ENCODE data around the gene NR2F2. TPM values are rescaled to one million over a fixed set of nuclear protein-coding genes. Genes with fewer than 3 reads are reported as not detected.

Gene NR2F2
- total and polyA plus RNA-seq, 2 experiments from 2014 or later = 0.16 TPM; not detected in 1

DNA sequence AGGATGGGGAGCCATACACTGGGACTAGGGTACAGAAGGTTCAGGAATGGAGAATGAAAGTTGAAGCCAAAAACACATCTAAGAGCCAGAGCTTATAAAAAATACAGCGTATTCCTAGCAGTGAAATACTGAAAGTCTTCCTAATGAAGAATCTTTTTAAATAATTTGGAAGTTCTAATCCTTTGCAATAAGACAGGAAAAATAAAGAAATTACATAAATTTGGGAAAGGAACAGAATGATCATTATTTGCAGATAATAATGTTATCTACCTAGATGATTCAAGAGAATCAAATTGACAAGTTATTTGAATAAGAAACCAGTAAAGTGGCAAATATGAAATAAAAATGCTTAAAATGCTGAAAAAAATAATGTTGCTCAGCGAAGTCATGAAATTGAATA, 32.3 kb upstream of the NR2F2 start (continued):
- TF ChIP-seq, protein P1, sequence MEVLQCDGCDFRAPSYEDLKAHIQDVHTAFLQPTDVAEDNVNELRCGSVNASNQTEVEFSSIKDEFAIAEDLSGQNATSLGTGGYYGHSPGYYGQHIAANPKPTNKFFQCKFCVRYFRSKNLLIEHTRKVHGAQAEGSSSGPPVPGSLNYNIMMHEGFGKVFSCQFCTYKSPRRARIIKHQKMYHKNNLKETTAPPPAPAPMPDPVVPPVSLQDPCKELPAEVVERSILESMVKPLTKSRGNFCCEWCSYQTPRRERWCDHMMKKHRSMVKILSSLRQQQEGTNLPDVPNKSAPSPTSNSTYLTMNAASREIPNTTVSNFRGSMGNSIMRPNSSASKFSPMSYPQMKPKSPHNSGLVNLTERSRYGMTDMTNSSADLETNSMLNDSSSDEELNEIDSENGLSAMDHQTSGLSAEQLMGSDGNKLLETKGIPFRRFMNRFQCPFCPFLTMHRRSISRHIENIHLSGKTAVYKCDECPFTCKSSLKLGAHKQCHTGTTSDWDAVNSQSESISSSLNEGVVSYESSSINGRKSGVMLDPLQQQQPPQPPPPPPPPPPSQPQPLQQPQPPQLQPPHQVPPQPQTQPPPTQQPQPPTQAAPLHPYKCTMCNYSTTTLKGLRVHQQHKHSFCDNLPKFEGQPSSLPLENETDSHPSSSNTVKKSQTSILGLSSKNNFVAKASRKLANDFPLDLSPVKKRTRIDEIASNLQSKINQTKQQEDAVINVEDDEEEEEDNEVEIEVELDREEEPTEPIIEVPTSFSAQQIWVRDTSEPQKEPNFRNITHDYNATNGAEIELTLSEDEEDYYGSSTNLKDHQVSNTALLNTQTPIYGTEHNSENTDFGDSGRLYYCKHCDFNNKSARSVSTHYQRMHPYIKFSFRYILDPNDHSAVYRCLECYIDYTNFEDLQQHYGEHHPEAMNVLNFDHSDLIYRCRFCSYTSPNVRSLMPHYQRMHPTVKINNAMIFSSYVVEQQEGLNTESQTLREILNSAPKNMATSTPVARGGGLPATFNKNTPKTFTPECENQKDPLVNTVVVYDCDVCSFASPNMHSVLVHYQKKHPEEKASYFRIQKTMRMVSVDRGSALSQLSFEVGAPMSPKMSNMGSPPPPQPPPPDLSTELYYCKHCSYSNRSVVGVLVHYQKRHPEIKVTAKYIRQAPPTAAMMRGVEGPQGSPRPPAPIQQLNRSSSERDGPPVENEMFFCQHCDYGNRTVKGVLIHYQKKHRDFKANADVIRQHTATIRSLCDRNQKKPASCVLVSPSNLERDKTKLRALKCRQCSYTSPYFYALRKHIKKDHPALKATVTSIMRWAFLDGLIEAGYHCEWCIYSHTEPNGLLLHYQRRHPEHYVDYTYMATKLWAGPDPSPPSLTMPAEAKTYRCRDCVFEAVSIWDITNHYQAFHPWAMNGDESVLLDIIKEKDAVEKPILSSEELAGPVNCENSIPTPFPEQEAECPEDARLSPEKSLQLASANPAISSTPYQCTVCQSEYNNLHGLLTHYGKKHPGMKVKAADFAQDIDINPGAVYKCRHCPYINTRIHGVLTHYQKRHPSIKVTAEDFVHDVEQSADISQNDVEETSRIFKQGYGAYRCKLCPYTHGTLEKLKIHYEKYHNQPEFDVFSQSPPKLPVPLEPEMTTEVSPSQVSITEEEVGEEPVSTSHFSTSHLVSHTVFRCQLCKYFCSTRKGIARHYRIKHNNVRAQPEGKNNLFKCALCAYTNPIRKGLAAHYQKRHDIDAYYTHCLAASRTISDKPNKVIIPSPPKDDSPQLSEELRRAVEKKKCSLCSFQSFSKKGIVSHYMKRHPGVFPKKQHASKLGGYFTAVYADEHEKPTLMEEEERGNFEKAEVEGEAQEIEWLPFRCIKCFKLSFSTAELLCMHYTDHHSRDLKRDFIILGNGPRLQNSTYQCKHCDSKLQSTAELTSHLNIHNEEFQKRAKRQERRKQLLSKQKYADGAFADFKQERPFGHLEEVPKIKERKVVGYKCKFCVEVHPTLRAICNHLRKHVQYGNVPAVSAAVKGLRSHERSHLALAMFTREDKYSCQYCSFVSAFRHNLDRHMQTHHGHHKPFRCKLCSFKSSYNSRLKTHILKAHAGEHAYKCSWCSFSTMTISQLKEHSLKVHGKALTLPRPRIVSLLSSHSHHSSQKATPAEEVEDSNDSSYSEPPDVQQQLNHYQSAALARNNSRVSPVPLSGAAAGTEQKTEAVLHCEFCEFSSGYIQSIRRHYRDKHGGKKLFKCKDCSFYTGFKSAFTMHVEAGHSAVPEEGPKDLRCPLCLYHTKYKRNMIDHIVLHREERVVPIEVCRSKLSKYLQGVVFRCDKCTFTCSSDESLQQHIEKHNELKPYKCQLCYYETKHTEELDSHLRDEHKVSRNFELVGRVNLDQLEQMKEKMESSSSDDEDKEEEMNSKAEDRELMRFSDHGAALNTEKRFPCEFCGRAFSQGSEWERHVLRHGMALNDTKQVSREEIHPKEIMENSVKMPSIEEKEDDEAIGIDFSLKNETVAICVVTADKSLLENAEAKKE (CRISPR knock-in tag; IDR thresholded peaks at IDR 0.05) = no peak
- TF ChIP-seq CREB1 (CRISPR knock-in tag; IDR thresholded peaks at IDR 0.05; ENCODE audit: low read depth) (no peak), POLR2AphosphoS5 (IDR thresholded peaks at IDR 0.05; ENCODE audit: low read depth) (no peak), NANOG (IDR thresholded peaks at IDR 0.05; ENCODE audit: borderline replicate concordance) (no peak)
- TF ChIP-seq, protein P2, sequence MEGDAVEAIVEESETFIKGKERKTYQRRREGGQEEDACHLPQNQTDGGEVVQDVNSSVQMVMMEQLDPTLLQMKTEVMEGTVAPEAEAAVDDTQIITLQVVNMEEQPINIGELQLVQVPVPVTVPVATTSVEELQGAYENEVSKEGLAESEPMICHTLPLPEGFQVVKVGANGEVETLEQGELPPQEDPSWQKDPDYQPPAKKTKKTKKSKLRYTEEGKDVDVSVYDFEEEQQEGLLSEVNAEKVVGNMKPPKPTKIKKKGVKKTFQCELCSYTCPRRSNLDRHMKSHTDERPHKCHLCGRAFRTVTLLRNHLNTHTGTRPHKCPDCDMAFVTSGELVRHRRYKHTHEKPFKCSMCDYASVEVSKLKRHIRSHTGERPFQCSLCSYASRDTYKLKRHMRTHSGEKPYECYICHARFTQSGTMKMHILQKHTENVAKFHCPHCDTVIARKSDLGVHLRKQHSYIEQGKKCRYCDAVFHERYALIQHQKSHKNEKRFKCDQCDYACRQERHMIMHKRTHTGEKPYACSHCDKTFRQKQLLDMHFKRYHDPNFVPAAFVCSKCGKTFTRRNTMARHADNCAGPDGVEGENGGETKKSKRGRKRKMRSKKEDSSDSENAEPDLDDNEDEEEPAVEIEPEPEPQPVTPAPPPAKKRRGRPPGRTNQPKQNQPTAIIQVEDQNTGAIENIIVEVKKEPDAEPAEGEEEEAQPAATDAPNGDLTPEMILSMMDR (conservative IDR thresholded peaks at IDR 0.05; ENCODE audit: low read depth in 2 of 2) = no peak
- TF ChIP-seq, protein P3, sequence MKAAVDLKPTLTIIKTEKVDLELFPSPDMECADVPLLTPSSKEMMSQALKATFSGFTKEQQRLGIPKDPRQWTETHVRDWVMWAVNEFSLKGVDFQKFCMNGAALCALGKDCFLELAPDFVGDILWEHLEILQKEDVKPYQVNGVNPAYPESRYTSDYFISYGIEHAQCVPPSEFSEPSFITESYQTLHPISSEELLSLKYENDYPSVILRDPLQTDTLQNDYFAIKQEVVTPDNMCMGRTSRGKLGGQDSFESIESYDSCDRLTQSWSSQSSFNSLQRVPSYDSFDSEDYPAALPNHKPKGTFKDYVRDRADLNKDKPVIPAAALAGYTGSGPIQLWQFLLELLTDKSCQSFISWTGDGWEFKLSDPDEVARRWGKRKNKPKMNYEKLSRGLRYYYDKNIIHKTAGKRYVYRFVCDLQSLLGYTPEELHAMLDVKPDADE (IDR thresholded peaks at IDR 0.05) = no peak

- DNase-seq (ENCODE audit: low spot score) = no peak
- Histone ChIP-seq H3K27me3 (ENCODE audit: insufficient read depth) (no peaks in the 10 kb centered on the region), H3K4me1 (ENCODE audit: insufficient read depth) (peaks cover 9% of the 10 kb centered on the region), H3K36me3 (ENCODE audit: insufficient read depth) (peaks cover 6% of the 10 kb centered on the region; the same call in 1 of the 2 replicates), H3K4me3 (no peak overlapping the region), H4K20me1 (replicated peaks; ENCODE audit: insufficient read depth) (no peaks in the 10 kb centered on the region), H3K9me2 (ENCODE audit: insufficient read depth) (peaks cover 2% of the 10 kb centered on the region; the same call in 1 of the 2 replicates), H3K4me2 (no peak overlapping the region), H3K79me2 (replicated peaks; ENCODE audit: insufficient read depth) (no peaks in the 10 kb centered on the region), H3K27ac (ENCODE audit: low read depth) (no peak overlapping the region), H3F3A (replicated peaks; ENCODE audit: low read depth) (no peaks in the 10 kb centered on the region), H2AFZ (no peak overlapping the region)
- H3K4me3 Mint-ChIP-seq = no peak overlapping the region
- H3K4me1 Mint-ChIP-seq = peaks cover 14% of the 10 kb centered on the region
- H3K27ac Mint-ChIP-seq = no peak overlapping the region
- peaks cover 21% of the 10 kb centered on the region for H3K9me3 Mint-ChIP-seq
- TF ChIP-seq, protein P3 (IDR thresholded peaks at IDR 0.05) = no peak
- H3K27me3 Mint-ChIP-seq (ENCODE audit: insufficient read depth, low read depth, poor library complexity) = peaks cover 3% of the 10 kb centered on the region
- ATAC-seq = no peak
- peaks cover 15% of the 10 kb centered on the region; the same call in 2 of the 3 replicates for H3K36me3 Mint-ChIP-seq (ENCODE audit: low read depth)
Measured at GRCh38 chr15:96300836-96301235, 29.7 kb upstream of the NR2F2 start.
